GM18498 (cell line): ENCODE results near the gene YJU2.

ENCODE experiments used
- ATAC-seq: cut with Tn5 transposase; IDR thresholded peaks from one replicate; pipeline ENCODE4 v1.9.1; 2021; ENCODE audit warnings: mild to moderate bottlenecking, moderate library complexity; ENCODE audit not compliant: unreplicated experiment

The YJU2 gene

GRCh38 chr19:4295972-4296771 is 49.3 kb downstream of the YJU2 start:
- no peak for ATAC-seq

GRCh38 chr19:4297901-4298809 is 51.3 kb downstream of the YJU2 start:
- ATAC-seq = no peak

DNA sequence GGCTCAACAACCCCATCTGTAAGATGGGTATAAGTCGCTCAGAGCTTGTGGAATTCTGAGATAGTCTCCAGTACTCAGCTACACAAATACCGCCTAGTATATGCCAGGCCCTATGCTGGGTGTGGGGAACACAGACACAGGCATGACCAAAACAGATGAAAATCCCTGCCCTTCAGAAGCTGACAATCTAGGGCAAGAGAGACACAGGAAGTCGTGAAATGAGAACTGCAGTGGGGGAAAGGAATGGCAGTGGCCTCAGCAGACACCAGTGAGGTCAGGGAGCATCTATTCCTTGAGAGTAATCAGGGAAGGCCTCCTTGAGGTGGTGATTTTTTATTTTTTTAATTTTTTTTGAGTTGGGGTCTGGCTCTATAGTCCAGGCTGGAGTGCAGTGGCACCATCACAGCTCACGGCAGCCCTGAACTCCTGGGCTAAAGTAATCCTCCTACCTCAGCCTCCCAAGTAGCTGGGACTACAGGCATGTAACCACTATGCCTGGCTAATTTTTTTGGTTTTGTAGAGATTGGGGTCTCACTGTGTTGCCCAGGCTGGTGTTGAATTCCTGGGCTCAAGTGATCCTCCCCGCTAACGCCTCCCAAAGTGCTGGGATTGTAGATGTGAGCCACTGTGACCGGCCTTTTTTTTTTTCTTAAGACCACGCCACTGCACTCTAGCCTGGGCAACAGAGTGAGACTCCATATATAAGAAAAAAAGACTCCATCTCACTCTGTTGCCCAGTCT is 52.1 kb downstream of the YJU2 start:
- ATAC-seq = no peak

DNA sequence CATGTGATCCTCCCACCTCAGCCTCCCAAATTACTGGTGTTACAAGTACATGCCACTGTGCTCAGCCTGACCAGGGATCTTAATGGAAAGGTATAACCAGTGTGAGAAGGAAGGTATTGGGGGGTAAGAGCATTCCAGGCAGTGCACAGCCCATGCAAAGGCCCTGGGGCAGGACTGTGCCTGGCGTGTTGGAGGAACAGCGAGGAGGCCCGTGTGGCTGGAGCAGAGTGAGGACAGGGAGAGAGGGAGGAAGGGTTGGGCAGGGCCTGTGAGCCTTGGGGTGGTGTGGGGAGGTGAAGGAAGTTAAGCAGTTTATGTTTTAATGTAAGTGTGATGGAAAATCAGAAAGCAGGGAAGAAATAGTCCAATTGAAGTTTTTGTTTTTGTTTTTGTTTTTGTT is 53.7 kb downstream of the YJU2 start:
- no peak for ATAC-seq

- no peak for ATAC-seq
These were observed 54.8 kb downstream of the YJU2 start for GRCh38 chr19:4301590-4302242.

DNA sequence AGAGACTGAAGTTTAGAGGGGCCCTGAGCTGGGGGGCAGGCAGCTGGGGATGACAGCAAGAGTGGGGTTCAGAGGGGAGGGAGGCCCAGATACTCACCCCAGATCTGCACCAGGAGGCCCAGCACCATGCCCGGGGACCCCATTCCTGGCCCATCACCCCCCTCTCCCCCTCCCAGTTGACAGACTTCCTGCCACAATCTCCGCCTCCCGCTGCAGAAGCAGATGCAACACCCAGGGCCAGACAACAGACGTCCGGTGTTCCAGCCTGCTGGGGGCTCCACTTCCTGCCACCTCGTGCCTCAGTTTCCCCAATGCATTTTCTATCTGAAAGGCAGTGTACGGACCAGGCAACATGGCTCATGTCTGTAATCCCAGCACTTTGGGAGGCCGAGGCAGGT is 55.4 kb downstream of the YJU2 start, which contains the start of gene TMIGD2:
TMIGD2 (minus strand) TSS at position 147 of the 398 bp plus-strand sequence; CDS start at position 143, 4 bp downstream.
- ATAC-seq = no peak

GRCh38 chr19:4303819-4304537 is 57.1 kb downstream of the YJU2 start:
- ATAC-seq = no peak

GRCh38 chr19:4304538-4305256 is 57.8 kb downstream of the YJU2 start, which contains the start of gene FSD1:
FSD1 (plus strand) TSS chr19:4304598; CDS start chr19:4304747, 149 bp downstream.
- no peak for ATAC-seq

- ATAC-seq = no peak
These were observed 58.4 kb downstream of the YJU2 start for GRCh38 chr19:4305257-4305612.

DNA sequence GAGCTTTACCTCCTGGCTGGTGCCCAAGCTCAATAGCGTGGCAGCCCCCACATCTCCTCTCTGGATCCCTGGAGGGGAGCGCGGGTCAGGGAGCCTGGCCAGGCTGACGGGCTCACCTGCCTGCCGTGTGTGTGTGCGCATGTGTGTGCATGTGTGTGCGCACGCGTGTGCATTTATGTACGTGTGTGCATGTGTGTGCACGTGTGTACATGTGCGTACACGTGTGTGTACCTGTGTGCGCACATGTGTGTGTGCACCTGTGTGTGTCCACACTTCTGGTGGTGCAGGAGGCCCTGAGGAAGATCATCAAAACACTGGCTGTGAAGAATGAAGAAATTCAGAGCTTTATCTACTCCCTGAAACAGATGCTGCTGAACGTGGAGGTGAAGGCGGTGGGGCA is 58.8 kb downstream of the YJU2 start:
- no peak for ATAC-seq

- ATAC-seq = no peak
These were observed 63.6 kb downstream of the YJU2 start for GRCh38 chr19:4310247-4311121.

DNA sequence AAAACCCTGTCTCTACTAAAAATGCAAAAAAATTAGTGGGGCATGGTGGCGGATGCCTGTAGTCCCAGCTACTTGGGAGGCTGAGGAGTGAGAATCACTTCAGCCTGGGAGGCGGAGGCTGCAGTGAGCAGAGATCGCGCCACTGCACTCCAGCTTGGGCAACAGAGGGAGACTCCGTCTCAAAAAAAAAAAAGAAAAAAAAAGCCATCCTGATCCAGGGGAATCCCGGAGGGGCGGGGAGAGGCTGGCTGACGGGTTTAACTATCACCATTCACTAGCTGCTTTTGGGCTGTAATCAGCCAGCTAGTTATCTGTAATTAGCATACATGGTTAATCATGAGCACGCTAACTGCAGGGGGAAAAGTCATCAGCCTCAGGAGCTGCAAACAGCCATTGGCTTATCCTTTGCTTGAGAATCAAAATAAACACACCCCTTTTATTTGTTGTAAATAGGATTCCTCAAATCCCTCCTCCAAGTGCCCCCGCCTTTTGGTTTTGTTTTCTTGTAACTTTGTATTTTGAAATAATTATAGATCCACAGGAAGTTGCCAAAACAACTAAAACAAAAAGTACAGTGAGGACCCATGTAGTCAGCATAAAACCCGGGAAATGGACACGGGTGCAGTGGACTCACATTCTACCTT is 67.1 kb downstream of the YJU2 start:
- ATAC-seq = no peak

GRCh38 chr19:4316956-4317355 is 70.1 kb downstream of the YJU2 start:
- ATAC-seq = no peak

- ATAC-seq = no peak
These were observed 71.6 kb downstream of the YJU2 start for GRCh38 chr19:4318460-4318859.
